SK-N-DZ (cell line): Measurements from ENCODE around the gene ARHGAP26.
A peak's percentile ranks its signal among the peaks of the same experiment; 100 is the strongest.

Source experiments
- DNase-seq: peaks from one replicate; pipeline ENCODE4 v3.0.0-alpha.2; 2015; ENCODE audit warnings: low spot score

Gene ARHGAP26

GRCh38 chr5:142829801-142830220 is 59.6 kb downstream of the ARHGAP26 start:
- no peak for DNase-seq

- no peak for DNase-seq
Observed at GRCh38 chr5:142830241-142831008, 60.2 kb downstream of the ARHGAP26 start.

GRCh38 chr5:142831009-142831383 is 60.8 kb downstream of the ARHGAP26 start:
- DNase-seq, result no peak

- no peak for DNase-seq
Observed at GRCh38 chr5:142832263-142832662, 62.1 kb downstream of the ARHGAP26 start.

GRCh38 chr5:142833517-142834449 is 63.6 kb downstream of the ARHGAP26 start:
- no peak for DNase-seq

- DNase-seq, result no peak
Observed at GRCh38 chr5:142834504-142834903, 64.3 kb downstream of the ARHGAP26 start.

GRCh38 chr5:142835540-142835939 is 65.4 kb downstream of the ARHGAP26 start:
- DNase-seq, result no peak

GRCh38 chr5:142836048-142836447 is 65.9 kb downstream of the ARHGAP26 start:
- DNase-seq, result no peak

GRCh38 chr5:142837081-142837725 is 67.0 kb downstream of the ARHGAP26 start:
- DNase-seq, result no peak

GRCh38 chr5:142838845-142839244 is 68.7 kb downstream of the ARHGAP26 start:
- DNase-seq, result no peak

GRCh38 chr5:142839711-142840346 is 69.7 kb downstream of the ARHGAP26 start:
- no peak for DNase-seq

GRCh38 chr5:142840575-142840974 is 70.4 kb downstream of the ARHGAP26 start:
- no peak for DNase-seq

- peak; percentile 53 for DNase-seq
Observed at GRCh38 chr5:142841511-142842265, 71.5 kb downstream of the ARHGAP26 start.

- DNase-seq, result no peak
Observed at GRCh38 chr5:142842994-142843905, 73.1 kb downstream of the ARHGAP26 start.

- no peak for DNase-seq
Observed at GRCh38 chr5:142844866-142845265, 74.7 kb downstream of the ARHGAP26 start.

- DNase-seq, result no peak
Observed at GRCh38 chr5:142845402-142845921, 75.3 kb downstream of the ARHGAP26 start.

GRCh38 chr5:142845954-142846398 is 75.8 kb downstream of the ARHGAP26 start:
- no peak for DNase-seq

- DNase-seq, result no peak
Observed at GRCh38 chr5:142846406-142846805, 76.2 kb downstream of the ARHGAP26 start.
